Activated CD4-positive, alpha-beta T cell treated with anti-CD3 and anti-CD28 coated beads, Interleukin-2, amount 50 U/mL, for 48 hours (primary cell): Measurements from ENCODE around the gene IKBKG.
"Not testable (repeated sequence)": the region's sequence is repeated elsewhere in the genome, so short reads cannot be mapped to it uniquely, and the experiment has no call there.

Experiments used
- DNase-seq, 2 experiments: peaks; one replicate each; pipeline ENCODE4 v3.0.0-alpha.2; 2020

IKBKG gene

GRCh38 chrX:154560326-154560725 lies 12.9 kb downstream of the IKBKG start:
- DNase-seq: not testable (repeated sequence)

- DNase-seq: not testable (repeated sequence)
These were observed 14.9 kb downstream of the IKBKG start for GRCh38 chrX:154562295-154562694.

- not testable (repeated sequence) for DNase-seq
These were observed 22.9 kb downstream of the IKBKG start for GRCh38 chrX:154570361-154570760.

- not testable (repeated sequence) for DNase-seq
These were observed 25.6 kb downstream of the IKBKG start for GRCh38 chrX:154573061-154573460.

- not testable (repeated sequence) for DNase-seq
These were observed 27.7 kb downstream of the IKBKG start for GRCh38 chrX:154575076-154575475.

GRCh38 chrX:154582994-154583393 lies 35.6 kb downstream of the IKBKG start:
- DNase-seq: not testable (repeated sequence)

- not testable (repeated sequence) for DNase-seq
These were observed 37.3 kb downstream of the IKBKG start, which contains the start of gene CTAG1A for GRCh38 chrX:154584585-154585183. TSS of gene CTAG1A (plus strand) at chrX:154585133. CDS start at chrX:154585207, 74 bp downstream.

- not testable (repeated sequence) for DNase-seq
These were observed 43.0 kb downstream of the IKBKG start for GRCh38 chrX:154590415-154590814.

- DNase-seq: no peak
These were observed 45.1 kb downstream of the IKBKG start for GRCh38 chrX:154592505-154592904.

GRCh38 chrX:154593201-154593600 lies 45.8 kb downstream of the IKBKG start:
- DNase-seq: no peak

GRCh38 chrX:154594491-154594890 lies 47.1 kb downstream of the IKBKG start:
- no peak for DNase-seq

- DNase-seq: no peak
These were observed 48.3 kb downstream of the IKBKG start for GRCh38 chrX:154595559-154596249.

GRCh38 chrX:154596290-154596929 lies 49.0 kb downstream of the IKBKG start:
- no peak for DNase-seq

GRCh38 chrX:154597221-154597620 lies 49.8 kb downstream of the IKBKG start:
- no peak for DNase-seq

GRCh38 chrX:154598656-154599055 lies 51.2 kb downstream of the IKBKG start:
- DNase-seq: no peak

GRCh38 chrX:154599531-154599930 lies 52.1 kb downstream of the IKBKG start:
- DNase-seq: no peak

GRCh38 chrX:154600759-154601374 lies 53.4 kb downstream of the IKBKG start:
- no peak for DNase-seq

- DNase-seq: no peak
These were observed 54.8 kb downstream of the IKBKG start for GRCh38 chrX:154602226-154602625.

GRCh38 chrX:154602766-154603437 lies 55.5 kb downstream of the IKBKG start:
- DNase-seq: no peak

GRCh38 chrX:154603438-154604430 lies 56.3 kb downstream of the IKBKG start:
- DNase-seq: no peak

- DNase-seq: no peak
These were observed 58.1 kb downstream of the IKBKG start for GRCh38 chrX:154605566-154605965.

- DNase-seq: no peak
These were observed 60.0 kb downstream of the IKBKG start for GRCh38 chrX:154607370-154607769.
